SK-N-SH treated with all-trans-retinoic acid at 6 μM for 48 hours (cell line): ENCODE measurements around the gene RANBP1.

Experiments used
- CREB5 ChIP-seq: fragments of 250-450 bp; sonication (Bioruptor Pico); IDR thresholded peaks from 2 replicates; pipeline ENCODE4 v1.5.1; 2020; ENCODE audit warnings: low read depth, mild to moderate bottlenecking, moderate library complexity
- RARB ChIP-seq: fragments of 250-450 bp; sonication (Bioruptor Pico); IDR thresholded peaks from 2 replicates; pipeline ENCODE4 v1.8.0; 2021; ENCODE audit warnings: mild to moderate bottlenecking, moderate library complexity
- ZNF8 ChIP-seq: fragments of 450-650 bp; formaldehyde crosslinking; IDR thresholded peaks from 2 replicates; pipeline ENCODE4 v1.5.0; 2020; ENCODE audit warnings: mild to moderate bottlenecking, moderate library complexity

DNA sequence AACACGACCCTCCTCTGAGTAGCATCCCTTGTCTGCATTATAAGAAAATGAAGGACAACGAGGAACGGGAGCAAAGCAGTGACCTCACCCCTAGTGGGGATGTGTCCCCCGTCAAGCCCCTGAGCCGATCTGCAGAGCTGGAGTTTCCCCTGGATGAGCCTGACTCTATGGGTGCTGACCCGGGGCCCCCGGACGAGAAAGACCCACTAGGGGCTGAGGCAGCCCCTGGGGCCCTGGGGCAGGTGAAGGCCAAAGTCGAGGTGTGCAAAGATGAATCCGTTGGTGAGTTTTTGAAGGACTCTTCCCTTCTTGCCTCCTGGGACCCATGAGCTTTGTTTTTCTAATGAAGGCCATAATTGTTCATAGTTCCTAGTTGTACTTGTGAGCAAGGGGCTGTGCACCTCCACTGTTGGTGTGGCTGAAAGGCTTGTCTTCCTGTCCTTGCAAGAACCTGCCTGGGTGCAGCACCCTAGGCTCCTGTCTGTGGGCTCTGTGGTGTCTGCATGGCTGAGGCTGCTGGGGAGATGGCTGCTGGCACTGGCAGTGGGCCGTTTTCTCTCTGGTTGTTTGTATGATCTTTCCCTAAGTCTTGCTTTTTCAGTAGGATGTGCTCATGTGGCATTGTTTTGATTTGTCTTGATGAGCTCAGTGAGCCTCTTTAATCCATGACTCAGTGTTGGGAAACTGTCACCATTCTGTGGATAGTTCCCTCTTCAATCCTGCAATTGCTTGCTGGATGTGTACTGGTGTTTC, 25.8 kb upstream of the RANBP1 start:
- TF ChIP-seq RARB (CRISPR knock-in tag) (no peak), CREB5 (no peak), ZNF8 (CRISPR knock-in tag) (no peak)
